ENCODE data around the gene BTBD2.

DNA sequence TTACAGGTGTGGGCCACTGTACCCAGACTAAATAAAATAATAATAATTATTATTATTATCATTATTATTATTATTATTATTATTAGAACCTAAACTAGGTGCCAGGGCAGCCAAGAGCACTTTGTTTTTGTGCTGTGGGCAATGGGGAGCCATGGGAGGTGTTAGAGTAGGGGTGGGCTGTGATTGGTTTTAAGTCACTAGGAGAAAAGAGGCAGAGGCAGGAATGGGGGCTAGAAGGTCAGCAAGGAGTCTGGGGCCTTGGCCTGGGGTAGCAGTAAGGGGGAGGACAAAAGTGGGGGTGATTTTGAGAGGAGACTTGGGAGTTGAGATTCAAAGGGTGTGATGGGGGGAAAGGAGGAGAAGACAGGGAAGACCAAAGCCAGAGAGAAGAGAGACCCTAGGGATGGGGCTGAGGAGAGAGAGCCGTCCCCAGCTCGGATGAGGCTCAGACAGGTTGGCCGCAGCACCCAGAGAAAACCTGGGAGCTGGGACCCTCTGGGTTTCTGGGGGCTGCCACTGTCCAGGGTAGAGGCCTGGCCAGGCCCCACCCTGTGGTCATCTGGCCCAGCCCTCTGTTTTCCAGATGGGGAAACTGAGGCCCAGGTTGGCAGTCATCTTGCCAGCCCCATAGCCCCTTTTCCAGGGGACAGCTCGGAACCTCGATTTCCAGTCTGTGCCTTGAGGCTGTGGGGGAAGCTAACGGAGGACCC, 17.8 kb upstream of the BTBD2 start:
- TF ChIP-seq CTCF (IDR thresholded peaks at IDR 0.05; ENCODE audit: control extremely low read depth in 1 of 3, insufficient read depth in 1 of 3, low read depth in 1 of 3, low read length in 3 of 3) (no peak), POU5F1 (IDR thresholded peaks at IDR 0.05; ENCODE audit: low read depth, low read length) (no peak), POLR2A (IDR thresholded peaks at IDR 0.05; ENCODE audit: control extremely low read depth in 1 of 2, low read depth in 2 of 2, low read length in 2 of 2) (no peak)
